A673 (cell line): ENCODE measurements around the gene ADI1.

Experiments
- EZH2 ChIP-seq: fragments of 200-600 bp; sonication (generic); IDR thresholded peaks from 2 replicates; pipeline ENCODE4 v1.6.1; 2017; ENCODE audit warnings: borderline replicate concordance, low read depth, mild to moderate bottlenecking, mixed read lengths, antibody characterized with exemption, low read length; ENCODE audit not compliant: poor library complexity, severe bottlenecking
- TF ChIP-seq, protein P1 (sequence below): fragments of 300-800, 200-600 bp; sonication (generic); conservative IDR thresholded peaks from 2 replicates; pipeline ENCODE4 v1.5.1; 2017; ENCODE audit warnings: low read depth, mild to moderate bottlenecking, antibody characterized with exemption, low read length, moderate library complexity, mixed read lengths

DNA sequence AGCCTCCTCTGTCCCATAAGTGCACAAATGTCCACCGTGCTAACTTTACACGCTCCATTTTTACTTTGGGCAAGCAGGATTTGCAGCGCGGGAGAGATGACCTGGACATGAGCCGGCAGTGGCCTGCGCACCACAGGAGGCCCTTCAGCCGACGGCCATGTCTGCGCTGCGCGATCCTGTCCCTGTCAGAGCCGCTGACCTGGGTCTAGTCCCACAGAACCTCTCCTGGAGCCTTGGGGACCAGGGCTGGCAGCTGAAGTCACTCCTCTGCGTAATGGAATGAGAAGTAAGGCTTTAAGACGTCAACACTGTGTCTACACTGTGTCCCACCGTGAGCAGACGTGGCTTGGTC, 29.6 kb downstream of the ADI1 start:
- TF ChIP-seq, protein P1, sequence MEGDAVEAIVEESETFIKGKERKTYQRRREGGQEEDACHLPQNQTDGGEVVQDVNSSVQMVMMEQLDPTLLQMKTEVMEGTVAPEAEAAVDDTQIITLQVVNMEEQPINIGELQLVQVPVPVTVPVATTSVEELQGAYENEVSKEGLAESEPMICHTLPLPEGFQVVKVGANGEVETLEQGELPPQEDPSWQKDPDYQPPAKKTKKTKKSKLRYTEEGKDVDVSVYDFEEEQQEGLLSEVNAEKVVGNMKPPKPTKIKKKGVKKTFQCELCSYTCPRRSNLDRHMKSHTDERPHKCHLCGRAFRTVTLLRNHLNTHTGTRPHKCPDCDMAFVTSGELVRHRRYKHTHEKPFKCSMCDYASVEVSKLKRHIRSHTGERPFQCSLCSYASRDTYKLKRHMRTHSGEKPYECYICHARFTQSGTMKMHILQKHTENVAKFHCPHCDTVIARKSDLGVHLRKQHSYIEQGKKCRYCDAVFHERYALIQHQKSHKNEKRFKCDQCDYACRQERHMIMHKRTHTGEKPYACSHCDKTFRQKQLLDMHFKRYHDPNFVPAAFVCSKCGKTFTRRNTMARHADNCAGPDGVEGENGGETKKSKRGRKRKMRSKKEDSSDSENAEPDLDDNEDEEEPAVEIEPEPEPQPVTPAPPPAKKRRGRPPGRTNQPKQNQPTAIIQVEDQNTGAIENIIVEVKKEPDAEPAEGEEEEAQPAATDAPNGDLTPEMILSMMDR = no peak
- no peak for TF ChIP-seq EZH2
